Spleen (tissue), 7 donors: ENCODE results near the gene NSUN6.
A peak's percentile ranks its signal among the peaks of the same experiment; 100 is the strongest.

Source experiments
- CTCF ChIP-seq, 11 experiments: fragments of 200-600 bp in 7 of 11; fragments of 450-650 bp in 4 of 11; sonication (generic) in 4 of 11; IDR thresholded peaks in 8 of 11; conservative IDR thresholded peaks in 3 of 11; 1 replicate in 7 of 11; 2 replicates in 4 of 11; pipeline versions ENCODE4 v1.4.0 to v1.8.0; 2016 to 2021; ENCODE audit warnings: antibody characterized with exemption in 11 of 11, inconsistent platforms in 4 of 11, mild to moderate bottlenecking in 1 of 11
- POLR2A ChIP-seq, 3 donors: fragments of 450-650 bp; IDR thresholded peaks; one replicate each; pipeline ENCODE4 v1.5.1; 2017; ENCODE audit warnings: antibody characterized with exemption in 3 of 3, mild to moderate bottlenecking in 1 of 3
- POLR2AphosphoS5 ChIP-seq, 3 donors: sonication (generic); formaldehyde crosslinking; IDR thresholded peaks; one replicate each; pipeline ENCODE4 v1.5.1; 2017; ENCODE audit warnings: antibody characterized with exemption in 3 of 3
- donor health status: DM: no; HTN: no; CAD: no; lungs with moderate emphysema.
- donor health status: DM: no; HTN: no; CAD: no.
- donor health status: DM: no; HTN: no; CAD: no.

GRCh38 chr10:18583575-18584270, 67.7 kb downstream of the NSUN6 start:
- TF ChIP-seq CTCF (IDR thresholded peaks at IDR 0.05 in 8 of 11, conservative IDR thresholded peaks at IDR 0.05 in 3 of 11) (peak in 1 of 11 experiments; percentile 17), POLR2A (IDR thresholded peaks at IDR 0.05) (no peak), POLR2AphosphoS5 (IDR thresholded peaks at IDR 0.05) (no peak)
